GM18502 (cell line): ENCODE measurements around the gene TRAF1.

Experiments used
- ATAC-seq: cut with Tn5 transposase; IDR thresholded peaks from one replicate; pipeline ENCODE4 v1.9.1; 2021; ENCODE audit warnings: mild to moderate bottlenecking; ENCODE audit not compliant: unreplicated experiment, poor library complexity

Gene TRAF1

GRCh38 chr9:120891245-120891883, 35.2 kb downstream of the TRAF1 start:
- no peak for ATAC-seq

- no peak for ATAC-seq
Measured at GRCh38 chr9:120890320-120891244, 36.0 kb downstream of the TRAF1 start.

- no peak for ATAC-seq
Measured at GRCh38 chr9:120889606-120890271, 36.9 kb downstream of the TRAF1 start.

GRCh38 chr9:120888626-120889025, 38.0 kb downstream of the TRAF1 start:
- no peak for ATAC-seq

GRCh38 chr9:120886490-120886967, 40.1 kb downstream of the TRAF1 start:
- no peak for ATAC-seq

- ATAC-seq, result no peak
Measured at GRCh38 chr9:120885958-120886357, 40.6 kb downstream of the TRAF1 start.

- ATAC-seq, result no peak
Measured at GRCh38 chr9:120885457-120885856, 41.1 kb downstream of the TRAF1 start.

- no peak for ATAC-seq
Measured at GRCh38 chr9:120883608-120883996, 43.0 kb downstream of the TRAF1 start.

GRCh38 chr9:120882935-120883607, 43.5 kb downstream of the TRAF1 start:
- ATAC-seq, result no peak

- no peak for ATAC-seq
Measured at GRCh38 chr9:120879446-120879845, 47.1 kb downstream of the TRAF1 start.

- no peak for ATAC-seq
Measured at GRCh38 chr9:120878188-120879130, 48.1 kb downstream of the TRAF1 start.

GRCh38 chr9:120877276-120878034, 49.1 kb downstream of the TRAF1 start:
- peak; percentile 44 for ATAC-seq

- peak; percentile 11 for ATAC-seq
Measured at GRCh38 chr9:120876842-120877240, 49.8 kb downstream of the TRAF1 start, which contains the start of gene PHF19. Gene PHF19, minus strand, starts transcription at chr9:120877188. Its CDS starts 2,447 bp downstream, at chr9:120874741.

- ATAC-seq, result peak; percentile 59
Measured at GRCh38 chr9:120875954-120876841, 50.4 kb downstream of the TRAF1 start.

- ATAC-seq, result no peak
Measured at GRCh38 chr9:120875643-120875953, 51.0 kb downstream of the TRAF1 start.

- no peak for ATAC-seq
Measured at GRCh38 chr9:120875195-120875565, 51.4 kb downstream of the TRAF1 start.

- ATAC-seq, result no peak
Measured at GRCh38 chr9:120874226-120875194, 52.1 kb downstream of the TRAF1 start.
